ENCODE data around the gene PER1. TPM values are rescaled to one million over a fixed set of nuclear protein-coding genes. Genes with fewer than 3 reads are reported as not detected.
A peak's percentile ranks its signal among the peaks of the same experiment; 100 is the strongest.

PER1 gene
- total RNA-seq, 6 experiments from 2014 or later = 25.7 to 118 (median 55.2) TPM

DNA sequence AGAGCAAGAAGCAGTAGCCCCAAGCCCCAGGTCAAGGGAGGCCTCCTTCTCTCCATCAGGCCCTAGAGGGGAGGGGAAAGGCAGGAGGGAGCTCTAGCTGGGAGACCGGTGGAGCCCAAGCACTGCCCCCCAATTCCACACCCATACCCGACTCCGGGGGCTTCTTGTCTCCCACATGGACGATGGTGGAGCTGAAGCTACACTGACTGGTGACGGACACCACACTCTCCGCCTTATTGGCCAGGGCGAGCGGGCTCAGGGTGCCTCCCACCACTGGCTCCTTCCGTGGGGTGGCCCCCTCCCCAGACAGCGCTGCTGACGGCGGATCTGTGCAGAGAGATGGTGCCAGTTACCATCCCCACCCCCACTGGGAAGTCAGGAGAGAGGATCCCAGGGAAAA is 6.4 kb downstream of the PER1 start:
- intact Hi-C loops (cut with DNase I) = no loop called here
- no peaks in the 10 kb centered on the region for H3K27me3 ChIP-seq
- no peak for DNase-seq
- 89% methylated on average over 7 of the region's 12 CpGs for WGBS (ENCODE audit: insufficient coverage, low coverage, low lambda C conversion rate, missing lambda C conversion rate)
- no peak for ATAC-seq
- peaks cover 0 to 6% (median 3%) of the 10 kb centered on the region in 4 donors for H3K4me1 ChIP-seq
- no peaks in the 10 kb centered on the region for H3K9me3 ChIP-seq
- H3K36me3 ChIP-seq = peaks cover 41 to 100% (median 89%) of the 10 kb centered on the region in 4 donors
- no peak overlapping the region for H3K27ac ChIP-seq
- TF ChIP-seq, protein P1, sequence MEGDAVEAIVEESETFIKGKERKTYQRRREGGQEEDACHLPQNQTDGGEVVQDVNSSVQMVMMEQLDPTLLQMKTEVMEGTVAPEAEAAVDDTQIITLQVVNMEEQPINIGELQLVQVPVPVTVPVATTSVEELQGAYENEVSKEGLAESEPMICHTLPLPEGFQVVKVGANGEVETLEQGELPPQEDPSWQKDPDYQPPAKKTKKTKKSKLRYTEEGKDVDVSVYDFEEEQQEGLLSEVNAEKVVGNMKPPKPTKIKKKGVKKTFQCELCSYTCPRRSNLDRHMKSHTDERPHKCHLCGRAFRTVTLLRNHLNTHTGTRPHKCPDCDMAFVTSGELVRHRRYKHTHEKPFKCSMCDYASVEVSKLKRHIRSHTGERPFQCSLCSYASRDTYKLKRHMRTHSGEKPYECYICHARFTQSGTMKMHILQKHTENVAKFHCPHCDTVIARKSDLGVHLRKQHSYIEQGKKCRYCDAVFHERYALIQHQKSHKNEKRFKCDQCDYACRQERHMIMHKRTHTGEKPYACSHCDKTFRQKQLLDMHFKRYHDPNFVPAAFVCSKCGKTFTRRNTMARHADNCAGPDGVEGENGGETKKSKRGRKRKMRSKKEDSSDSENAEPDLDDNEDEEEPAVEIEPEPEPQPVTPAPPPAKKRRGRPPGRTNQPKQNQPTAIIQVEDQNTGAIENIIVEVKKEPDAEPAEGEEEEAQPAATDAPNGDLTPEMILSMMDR (IDR thresholded peaks at IDR 0.05) = no peak
- TF ChIP-seq POLR2A (IDR thresholded peaks at IDR 0.05) = no peak
- H3K4me3 ChIP-seq = no peak overlapping the region

DNA sequence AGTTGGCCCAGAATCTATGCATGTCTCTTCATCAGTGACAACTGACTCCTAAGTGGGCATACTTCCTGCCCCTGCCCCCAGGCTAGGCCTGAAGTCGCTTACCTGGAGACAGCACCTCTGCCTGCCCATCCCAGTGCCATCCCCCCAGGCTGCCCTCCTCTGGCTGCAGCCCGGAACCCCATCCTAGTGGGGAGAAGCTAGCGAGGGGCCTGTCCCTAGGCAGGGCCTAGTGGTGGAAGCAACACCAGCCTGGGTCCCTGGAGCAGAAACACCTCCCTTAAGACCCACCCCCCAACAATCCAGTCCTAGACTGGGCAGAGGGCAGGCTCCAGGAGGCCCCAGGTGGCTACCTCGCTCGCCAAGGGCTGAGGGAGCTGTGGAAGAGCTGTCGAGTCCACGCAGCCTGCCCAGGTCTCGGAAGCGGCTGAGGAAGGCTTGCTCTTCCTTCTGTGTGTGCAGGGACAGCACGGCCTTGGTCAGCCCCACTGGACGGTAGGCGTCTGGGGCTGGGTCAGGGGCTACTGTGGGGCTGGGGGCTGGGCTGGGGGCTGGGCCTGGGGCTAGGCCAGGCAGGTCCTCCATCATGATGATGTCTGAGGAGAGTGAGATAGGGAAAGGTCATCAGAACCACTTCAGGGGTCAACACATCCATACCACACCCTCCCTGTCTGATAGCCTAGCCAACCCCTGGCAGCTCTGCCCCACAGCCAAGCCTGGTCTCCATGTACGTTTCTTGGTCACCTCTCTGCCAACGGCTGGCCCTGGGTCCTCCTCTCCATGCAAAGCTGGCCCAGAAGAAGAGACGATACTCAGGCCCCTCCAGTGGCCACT is 7.6 kb downstream of the PER1 start:
- Histone ChIP-seq H3K9me3 (no peaks in the 10 kb centered on the region), H3K27ac (no peak overlapping the region), H3K27me3 (no peaks in the 10 kb centered on the region), H3K36me3 (peaks cover 41 to 99% (median 92%) of the 10 kb centered on the region in 4 donors), H3K4me1 (peaks cover 0 to under 1% (median 0%) of the 10 kb centered on the region in 4 donors), H3K4me3 (no peak overlapping the region)
- TF ChIP-seq, protein P1 (IDR thresholded peaks at IDR 0.05) = no peak
- TF ChIP-seq POLR2A (IDR thresholded peaks at IDR 0.05) = no peak
- DNase-seq = peak in 2 of 3 donors; percentile 18 to 49
- ATAC-seq = peak in 1 of 4 donors; percentile 3
- 100% methylated on average over 1 of the region's 15 CpGs for WGBS (ENCODE audit: insufficient coverage, low coverage, low lambda C conversion rate, missing lambda C conversion rate)
- intact Hi-C loops (cut with DNase I) = no loop called here

DNA sequence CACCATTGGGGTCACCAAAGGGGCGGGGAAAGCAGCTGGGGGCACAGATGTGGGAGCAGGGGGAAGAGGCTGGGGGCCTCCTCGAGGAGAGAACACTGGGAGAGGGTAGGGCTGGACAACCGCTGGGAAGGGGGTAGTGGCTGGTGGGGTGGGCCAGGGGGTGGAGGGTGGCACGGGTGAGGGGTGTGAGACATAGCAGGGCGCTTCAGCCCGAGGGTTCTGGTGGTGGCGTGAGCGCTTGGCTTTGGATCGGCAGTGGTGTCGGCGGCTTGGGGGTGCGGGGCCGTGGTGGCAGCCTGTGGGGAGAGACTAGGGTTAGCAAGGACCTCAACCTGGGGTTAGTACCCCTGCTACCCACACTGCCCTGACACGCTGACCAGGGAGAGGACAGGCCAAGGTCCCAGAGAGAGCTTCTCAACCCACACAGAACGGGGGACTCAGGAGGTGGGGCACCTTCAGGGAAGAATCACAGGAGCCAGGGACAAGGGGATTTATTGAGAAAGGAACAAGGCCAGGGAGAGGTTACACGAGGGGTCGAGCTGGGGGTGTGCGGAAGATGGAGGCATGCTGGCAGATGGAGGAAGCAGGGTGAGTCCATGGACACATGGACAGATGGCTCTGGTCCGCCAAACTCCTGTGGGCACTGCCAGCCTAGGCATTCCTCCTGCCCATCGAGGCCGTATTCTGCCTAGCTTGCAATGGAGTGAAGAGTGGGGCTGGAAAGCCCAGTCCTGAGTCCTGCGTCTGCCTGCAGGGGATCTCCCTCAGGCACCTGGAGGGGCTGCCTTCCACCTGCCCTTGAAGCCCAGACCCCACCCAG is 8.4 kb downstream of the PER1 start:
- intact Hi-C loops (cut with DNase I) = no loop called here
- H3K4me3 ChIP-seq = no peak overlapping the region
- no peak overlapping the region for H3K27ac ChIP-seq
- no peaks in the 10 kb centered on the region for H3K27me3 ChIP-seq
- peak; percentile 8 for TF ChIP-seq POLR2A (IDR thresholded peaks at IDR 0.05)
- TF ChIP-seq, protein P1 (IDR thresholded peaks at IDR 0.05) = no peak
- DNase-seq (peak in 2 of 3 donors; percentile 16 to 51), ATAC-seq (peak in 1 of 4 donors; percentile 1)
- peaks cover 0 to 9% (median 0%) of the 10 kb centered on the region in 4 donors for H3K4me1 ChIP-seq
- H3K9me3 ChIP-seq = no peaks in the 10 kb centered on the region
- H3K36me3 ChIP-seq = peaks cover 46 to 96% (median 89%) of the 10 kb centered on the region in 4 donors
- 51% methylated on average over 3 of the region's 22 CpGs for WGBS (ENCODE audit: insufficient coverage, low coverage, low lambda C conversion rate, missing lambda C conversion rate)

DNA sequence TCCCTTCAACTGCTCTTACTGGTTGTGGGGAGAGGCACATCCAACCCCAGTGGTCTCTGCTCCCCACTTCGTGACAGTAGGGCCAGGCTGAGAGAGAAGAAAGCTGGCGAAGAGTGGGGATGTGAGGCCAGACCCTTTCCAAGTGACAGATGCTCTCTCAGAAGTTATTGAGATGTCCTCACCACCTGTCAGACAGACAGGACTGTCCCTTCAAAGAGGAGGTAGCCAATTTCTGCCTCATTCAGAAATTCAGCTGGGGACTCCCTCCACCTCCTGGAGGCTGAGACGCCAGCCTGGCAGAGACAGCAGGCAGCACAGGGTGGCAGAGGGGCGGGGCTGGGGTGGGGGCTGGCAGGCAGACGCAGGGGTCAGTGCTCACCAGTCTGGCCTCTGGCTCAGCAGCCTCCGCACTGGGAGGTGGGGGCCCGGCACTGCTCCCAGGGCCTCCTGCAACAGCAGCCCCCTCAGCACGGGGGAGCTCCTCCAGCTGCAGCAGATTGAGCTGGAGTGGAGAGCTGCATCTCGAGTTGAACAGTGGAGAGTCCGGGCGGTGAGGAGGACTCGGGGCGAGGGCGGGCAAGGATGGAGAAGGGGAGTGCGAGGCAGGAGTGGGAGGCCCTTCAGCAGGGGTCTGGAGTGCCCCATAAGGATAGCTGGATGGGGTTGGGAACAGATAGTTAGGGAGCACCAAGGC is 9.2 kb downstream of the PER1 start:
- Histone ChIP-seq H3K27me3 (no peaks in the 10 kb centered on the region), H3K4me1 (peaks cover 0 to 9% (median 1%) of the 10 kb centered on the region in 4 donors), H3K27ac (no peak overlapping the region), H3K36me3 (peaks cover 39 to 88% (median 83%) of the 10 kb centered on the region in 4 donors), H3K9me3 (no peaks in the 10 kb centered on the region), H3K4me3 (no peak overlapping the region)
- DNase-seq = peak in 2 of 3 donors; percentile 19 to 53
- 89% methylated on average over 12 of the region's 15 CpGs for WGBS (ENCODE audit: insufficient coverage, low coverage, low lambda C conversion rate, missing lambda C conversion rate)
- no peak for ATAC-seq
- TF ChIP-seq POLR2A (IDR thresholded peaks at IDR 0.05) = no peak
- TF ChIP-seq, protein P1 (IDR thresholded peaks at IDR 0.05) = no peak
- intact Hi-C loops (cut with DNase I) = no loop called here
